Vagina (tissue), 2 donors: Measurements from ENCODE around the gene CRYBA4.

Source experiments
- POLR2A ChIP-seq, 2 donors: fragments of 450-650 bp; IDR thresholded peaks; one replicate each; pipeline ENCODE4 v1.6.1; 2017; ENCODE audit warnings: antibody characterized with exemption in 2 of 2, mild to moderate bottlenecking in 2 of 2, moderate library complexity in 2 of 2
- TF ChIP-seq, protein P1 (sequence below), 3 experiments: fragments of 450-650 bp in 2 of 3; fragments of 200-600 bp in 1 of 3; sonication (generic) in 1 of 3; IDR thresholded peaks; one replicate each; pipeline ENCODE4 v1.5.1; 2017 to 2019; ENCODE audit warnings: antibody characterized with exemption in 3 of 3, mild to moderate bottlenecking in 2 of 3, moderate library complexity in 2 of 3

DNA sequence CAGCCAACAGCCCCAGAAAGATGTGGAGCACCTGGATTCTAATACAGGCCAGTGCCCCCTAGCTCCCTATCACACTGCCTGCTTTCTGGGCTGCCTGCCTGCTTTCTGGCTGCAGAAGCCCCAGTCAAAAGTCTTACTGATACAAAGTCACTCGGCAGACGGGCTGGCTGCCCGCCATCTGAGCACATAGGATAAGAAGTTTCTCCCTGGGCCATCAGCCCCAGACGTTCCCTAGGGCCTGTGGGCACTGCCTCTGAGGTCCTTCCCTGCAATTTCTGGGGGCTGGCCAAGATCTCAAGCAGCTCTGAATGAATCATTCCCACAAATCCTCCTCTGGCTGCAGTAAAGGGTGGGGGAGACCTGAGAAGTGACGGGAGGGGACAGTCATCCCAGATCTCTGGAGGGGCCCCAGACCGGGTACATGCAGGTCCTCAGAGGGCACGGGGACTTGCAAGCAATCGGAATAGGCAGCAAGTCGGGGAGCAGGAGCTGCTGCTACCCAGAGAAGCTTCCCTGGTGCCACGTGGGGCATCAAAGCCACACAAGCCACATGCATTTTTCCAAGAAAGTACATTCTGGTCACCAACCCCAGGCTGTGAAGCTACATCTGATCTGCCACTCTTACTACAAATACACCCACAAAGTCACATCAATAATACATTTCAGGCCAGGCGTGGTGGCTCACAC, 36.5 kb upstream of the CRYBA4 start:
- TF ChIP-seq, protein P1, sequence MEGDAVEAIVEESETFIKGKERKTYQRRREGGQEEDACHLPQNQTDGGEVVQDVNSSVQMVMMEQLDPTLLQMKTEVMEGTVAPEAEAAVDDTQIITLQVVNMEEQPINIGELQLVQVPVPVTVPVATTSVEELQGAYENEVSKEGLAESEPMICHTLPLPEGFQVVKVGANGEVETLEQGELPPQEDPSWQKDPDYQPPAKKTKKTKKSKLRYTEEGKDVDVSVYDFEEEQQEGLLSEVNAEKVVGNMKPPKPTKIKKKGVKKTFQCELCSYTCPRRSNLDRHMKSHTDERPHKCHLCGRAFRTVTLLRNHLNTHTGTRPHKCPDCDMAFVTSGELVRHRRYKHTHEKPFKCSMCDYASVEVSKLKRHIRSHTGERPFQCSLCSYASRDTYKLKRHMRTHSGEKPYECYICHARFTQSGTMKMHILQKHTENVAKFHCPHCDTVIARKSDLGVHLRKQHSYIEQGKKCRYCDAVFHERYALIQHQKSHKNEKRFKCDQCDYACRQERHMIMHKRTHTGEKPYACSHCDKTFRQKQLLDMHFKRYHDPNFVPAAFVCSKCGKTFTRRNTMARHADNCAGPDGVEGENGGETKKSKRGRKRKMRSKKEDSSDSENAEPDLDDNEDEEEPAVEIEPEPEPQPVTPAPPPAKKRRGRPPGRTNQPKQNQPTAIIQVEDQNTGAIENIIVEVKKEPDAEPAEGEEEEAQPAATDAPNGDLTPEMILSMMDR (IDR thresholded peaks at IDR 0.05), result no peak
- TF ChIP-seq POLR2A (IDR thresholded peaks at IDR 0.05), result no peak
